Effector CD4-positive, alpha-beta T cell (primary cell): Measurements from ENCODE around the gene UBA6.
"Not testable (repeated sequence)": the region's sequence is repeated elsewhere in the genome, so short reads cannot be mapped to it uniquely, and the experiment has no call there.

Experiments used
- DNase-seq: peaks from one replicate; pipeline ENCODE4 v3.0.0-alpha.2; 2020

Gene UBA6

DNA sequence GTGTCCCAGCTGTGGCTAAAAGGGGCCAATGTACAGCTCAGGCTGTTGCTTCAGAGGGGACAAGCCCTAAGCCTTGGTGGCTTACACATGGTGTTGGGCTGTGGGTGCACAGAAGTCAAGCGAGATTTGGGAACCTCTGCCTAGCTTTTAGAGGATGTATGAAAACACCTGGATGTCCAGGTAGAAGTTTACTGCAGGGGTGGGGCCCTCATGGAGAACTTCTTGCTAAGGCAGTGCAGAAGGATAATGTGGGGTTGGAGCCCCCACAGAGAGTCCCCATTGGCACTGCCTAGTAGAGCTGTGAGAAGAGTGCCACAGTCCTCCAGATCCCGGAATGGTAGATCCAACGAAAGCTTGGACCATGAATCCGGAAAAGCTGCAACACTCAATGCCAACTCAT, 40.5 kb downstream of the UBA6 start:
- DNase-seq = no peak

DNA sequence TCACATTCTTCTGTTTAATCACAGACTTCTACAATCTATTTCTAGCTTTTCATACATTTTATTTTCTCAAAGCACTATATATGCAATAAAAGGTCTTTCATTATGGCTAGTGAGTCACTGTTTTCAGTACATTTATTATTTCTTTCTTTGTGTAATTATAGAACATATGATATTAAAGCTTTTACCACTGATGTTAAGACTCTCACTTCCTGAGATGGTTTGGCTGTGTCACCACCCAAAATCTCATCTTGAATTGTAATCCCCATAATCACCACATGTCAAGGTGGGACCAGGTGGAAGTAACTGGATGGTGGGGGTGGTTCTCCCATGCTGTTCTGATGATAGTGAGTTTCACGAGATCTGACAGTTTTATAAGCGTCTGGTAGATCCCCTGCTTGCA, 41.9 kb downstream of the UBA6 start:
- no peak for DNase-seq

DNA sequence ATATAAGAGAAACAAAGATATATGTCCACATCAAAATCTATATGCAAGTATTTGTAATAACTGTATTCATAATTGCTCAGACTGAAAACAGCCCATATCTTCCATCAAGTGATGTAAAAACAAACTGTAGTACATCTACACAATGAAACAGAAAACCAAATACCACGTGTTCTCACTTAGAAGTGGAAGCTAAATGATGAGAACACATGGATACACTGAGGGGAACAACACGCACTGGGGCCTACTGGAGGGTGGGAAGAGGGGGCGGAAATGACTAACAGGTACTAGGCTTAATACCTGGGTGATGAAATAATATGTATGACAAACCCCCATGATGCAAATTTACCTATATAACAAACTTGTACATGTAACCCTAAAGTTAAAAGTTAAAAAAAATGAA, 42.7 kb downstream of the UBA6 start:
- DNase-seq = no peak

DNA sequence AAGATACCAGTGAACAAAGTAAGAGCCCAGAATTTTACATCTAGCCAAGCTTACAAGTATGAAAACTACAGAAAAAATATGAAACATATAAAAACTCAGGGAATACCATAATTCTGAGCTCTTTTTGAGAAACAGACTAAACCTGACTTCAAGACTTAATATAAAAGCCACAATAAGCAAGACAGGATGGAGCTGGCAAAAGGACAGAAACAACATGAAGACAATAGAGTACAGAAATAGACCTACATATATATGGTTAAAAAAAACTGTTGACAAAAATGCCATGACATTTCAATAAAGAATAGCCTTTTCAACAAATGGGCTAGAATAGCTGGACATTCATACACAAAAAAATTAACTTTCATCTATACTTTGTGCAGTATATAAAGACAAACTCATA, 49.4 kb downstream of the UBA6 start:
- DNase-seq = no peak

DNA sequence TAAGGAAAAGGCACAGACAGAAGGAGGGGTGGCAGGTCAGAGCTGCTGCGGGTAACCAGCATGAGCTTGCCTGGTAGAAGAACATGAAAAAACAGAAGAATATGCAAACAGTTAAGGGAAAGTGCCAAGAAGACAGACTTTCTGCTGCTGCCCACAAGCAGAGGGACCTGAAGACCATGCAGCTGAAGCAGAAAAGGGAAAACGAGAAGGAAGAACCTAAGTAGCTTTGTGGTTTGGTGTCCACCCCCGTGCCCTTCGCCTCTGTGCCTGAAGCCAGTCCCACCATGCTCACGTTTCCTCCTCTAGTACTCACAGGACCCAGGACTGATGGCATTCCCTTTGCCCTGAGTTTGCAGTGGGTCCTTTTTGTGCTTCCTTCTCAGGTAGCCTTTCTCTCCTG, 62.8 kb downstream of the UBA6 start:
- no peak for DNase-seq

DNA sequence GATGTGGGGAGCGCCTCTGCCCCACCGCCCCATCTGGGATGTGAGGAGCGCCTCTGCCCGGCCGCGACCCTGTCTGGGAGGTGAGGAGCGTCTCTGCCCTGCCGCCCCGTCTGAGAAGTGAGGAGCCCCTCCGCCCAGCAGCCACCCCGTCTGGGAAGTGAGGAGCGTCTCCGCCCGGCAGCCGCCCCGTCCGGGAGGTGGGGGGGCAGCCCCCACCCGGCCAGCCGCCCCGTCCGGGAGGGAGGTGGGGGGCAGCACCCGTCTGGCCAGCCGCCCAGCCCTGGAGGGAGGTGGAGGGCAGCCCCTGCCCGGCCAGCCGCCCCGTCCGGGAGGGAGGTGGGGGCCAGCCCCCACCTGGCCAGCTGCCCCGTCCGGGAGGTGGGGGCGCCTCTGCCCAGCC, 64.0 kb downstream of the UBA6 start:
- not testable (repeated sequence) for DNase-seq

DNA sequence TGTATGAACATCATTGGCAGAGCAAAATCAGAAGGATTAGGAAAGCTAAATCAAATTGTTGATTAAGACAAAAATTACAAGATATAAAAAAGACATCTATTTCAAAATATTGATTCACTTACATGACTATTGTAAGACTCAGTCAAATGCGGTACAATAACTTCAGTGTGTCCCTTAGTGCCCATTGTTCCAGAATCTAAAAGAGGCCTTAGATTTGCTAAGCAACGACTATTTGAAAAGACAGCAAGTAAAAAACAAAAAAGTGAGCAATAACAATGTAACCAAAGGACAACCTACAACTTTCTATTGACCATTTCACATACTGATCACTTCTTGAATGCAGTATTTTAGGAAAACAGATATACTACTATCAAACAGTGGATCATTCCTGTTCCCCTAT, 65.6 kb downstream of the UBA6 start:
- DNase-seq = no peak

DNA sequence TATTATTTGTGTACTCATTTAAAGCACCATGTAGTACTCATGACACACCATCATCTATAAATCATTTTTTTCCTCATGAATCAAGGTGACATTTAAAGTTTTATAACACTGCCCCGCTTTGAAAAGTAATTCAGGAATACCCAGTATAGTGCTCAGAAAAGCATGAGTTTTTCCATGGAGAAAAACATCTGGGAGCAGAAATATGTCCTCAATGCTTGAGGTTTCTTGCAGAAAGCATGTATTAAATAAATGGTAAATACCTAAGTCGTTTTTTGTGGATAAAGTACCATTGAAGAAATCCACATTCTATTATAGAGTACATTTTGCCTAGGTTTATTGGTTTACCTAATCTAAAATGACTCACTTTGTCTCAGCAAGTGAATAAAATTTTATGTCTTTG, 66.2 kb downstream of the UBA6 start:
- DNase-seq = no peak

DNA sequence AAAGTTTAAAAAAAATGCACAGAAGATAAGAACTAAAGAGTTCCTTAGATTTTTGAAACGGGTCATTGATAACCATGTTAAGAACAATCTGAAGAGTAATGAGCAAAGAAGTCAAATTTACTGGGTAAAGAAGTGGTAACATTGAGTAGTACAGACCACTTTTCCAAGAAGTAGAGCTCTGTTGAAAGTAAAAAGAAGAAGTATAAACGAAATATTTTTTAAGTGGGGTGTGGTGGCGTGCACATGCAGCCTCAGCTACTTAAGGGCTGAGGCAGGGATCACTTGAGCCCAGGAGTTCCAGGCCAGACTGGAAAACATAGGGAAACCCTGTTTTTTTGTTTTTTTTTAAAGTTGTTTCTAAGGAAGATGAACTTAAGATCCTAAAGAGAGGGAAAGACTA, 68.5 kb downstream of the UBA6 start:
- no peak for DNase-seq

DNA sequence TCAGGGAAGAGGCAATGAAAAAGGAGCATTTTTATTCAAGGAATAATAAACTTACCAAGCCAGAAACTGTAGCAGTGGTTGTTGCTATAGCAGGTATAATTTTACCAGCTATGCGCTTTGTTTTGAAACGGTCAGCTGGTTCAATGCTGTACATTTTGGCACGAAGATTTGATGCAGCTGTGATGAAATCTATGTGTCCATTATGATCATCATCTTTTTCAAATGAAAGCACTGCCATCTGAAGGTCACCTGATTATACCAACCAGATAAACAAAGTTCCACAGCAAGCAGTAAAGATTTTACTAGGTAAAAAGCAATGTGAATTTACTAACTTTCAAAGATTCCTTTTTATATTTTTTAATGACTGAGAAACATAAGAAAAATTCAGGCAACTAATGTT, 76.0 kb downstream of the UBA6 start:
- no peak for DNase-seq

DNA sequence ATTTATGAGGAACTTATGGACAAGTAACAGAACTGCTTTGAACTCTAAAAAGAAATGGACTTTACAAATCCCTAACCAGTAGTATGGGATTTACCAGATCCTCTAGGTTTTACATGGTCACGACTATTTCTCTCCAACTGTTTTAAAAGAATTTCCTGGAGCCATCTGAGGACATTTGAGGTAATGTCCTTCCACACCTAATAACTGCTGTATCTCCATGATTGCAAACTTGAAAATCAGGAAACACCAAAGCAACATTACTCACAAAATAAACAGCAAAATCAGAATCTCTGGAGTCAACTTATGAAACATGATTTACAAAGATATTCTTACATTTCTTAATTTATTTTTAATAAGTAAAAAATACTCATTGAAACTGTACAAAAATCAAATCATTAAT, 84.5 kb downstream of the UBA6 start:
- no peak for DNase-seq

DNA sequence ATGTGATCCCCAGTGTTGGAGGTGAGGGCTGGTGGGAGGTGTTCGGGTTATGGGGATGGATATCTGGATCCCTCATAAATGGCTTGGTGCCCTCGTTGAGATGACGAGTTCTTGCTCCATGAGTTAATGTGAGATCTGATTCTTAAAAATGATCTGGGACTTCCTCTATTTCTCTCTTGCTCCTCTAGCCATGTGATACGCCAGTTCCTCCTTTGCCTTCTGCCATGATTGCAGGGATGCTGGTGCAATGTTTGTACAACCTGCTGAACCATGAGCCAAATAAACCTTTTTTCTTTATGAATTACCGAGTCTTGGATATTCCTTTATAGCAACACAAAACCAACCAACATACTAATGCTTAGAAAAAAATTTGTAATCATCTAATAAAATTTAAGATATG, 85.8 kb downstream of the UBA6 start:
- no peak for DNase-seq

DNA sequence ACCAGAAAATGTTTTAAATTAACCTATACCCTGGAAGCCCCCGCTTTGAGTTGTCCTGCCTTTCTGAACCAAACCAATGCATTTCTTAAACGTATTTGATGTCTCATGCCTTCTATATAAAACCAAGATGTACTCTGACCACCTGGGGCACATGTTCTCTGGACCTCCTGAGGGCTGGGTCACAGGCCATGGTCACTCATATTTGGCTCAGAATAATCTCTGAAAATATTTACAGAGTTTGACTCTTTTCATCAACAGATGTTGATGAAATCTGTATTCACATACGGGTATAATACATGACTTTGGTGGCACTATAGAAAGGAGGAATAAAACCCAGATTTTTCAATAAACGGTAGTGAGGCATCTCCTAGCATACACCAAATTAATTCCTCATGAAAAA, 86.8 kb downstream of the UBA6 start:
- no peak for DNase-seq

DNA sequence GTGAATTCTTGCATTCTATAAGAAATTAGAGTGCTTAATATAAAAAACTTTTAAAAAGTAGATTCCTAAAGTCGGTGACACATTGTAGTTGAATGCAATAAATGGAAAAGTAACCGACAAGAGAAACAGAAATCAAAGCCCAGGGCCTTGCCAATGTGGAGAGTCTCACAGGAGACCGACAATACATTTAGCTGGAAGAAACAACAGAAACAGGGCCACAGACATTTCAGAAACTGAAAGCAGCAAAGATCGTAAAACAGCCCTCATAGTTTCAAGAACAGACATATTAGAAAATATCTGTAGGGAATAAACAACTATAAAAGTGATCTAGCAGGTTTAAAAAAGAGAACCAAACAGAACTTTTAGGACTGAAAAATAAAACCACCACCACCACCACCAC, 92.9 kb downstream of the UBA6 start:
- no peak for DNase-seq

DNA sequence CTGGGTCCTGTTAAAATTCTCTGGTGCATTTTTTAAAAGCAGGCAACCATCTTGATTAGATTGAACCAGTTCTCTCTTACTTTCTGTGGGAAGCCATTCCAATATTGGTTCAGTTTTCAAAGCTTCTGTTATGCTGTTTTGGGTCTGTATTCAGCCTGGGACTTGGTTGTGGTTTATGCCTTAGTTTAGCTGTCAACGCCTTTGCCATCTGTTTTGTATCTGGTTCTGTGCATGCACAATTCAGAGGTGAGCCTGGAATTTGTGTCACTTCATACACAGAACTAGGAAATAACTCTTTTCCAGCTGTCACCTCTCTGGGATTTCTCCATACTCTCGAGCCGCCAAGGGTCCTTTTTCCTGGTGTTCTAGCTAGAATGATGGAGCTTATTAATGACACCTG, 96.2 kb downstream of the UBA6 start:
- no peak for DNase-seq

DNA sequence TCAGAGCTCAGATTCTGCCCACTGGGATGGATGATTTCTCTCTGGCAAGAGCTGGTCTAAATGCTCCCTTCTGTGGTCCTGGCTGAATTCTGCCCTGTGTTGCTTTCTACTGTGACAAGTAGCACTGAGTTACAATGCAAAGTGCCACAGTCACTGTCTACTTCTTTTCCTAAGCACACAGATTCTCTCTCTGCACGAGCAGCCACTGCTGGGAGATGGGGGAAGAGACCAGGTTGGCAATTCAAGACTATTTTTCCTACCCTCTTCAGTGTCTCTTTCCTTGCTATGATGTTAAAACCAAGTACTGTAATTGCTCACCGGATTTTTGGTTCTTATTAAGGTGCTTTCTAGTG, 97.0 kb downstream of the UBA6 start:
- DNase-seq = no peak

DNA sequence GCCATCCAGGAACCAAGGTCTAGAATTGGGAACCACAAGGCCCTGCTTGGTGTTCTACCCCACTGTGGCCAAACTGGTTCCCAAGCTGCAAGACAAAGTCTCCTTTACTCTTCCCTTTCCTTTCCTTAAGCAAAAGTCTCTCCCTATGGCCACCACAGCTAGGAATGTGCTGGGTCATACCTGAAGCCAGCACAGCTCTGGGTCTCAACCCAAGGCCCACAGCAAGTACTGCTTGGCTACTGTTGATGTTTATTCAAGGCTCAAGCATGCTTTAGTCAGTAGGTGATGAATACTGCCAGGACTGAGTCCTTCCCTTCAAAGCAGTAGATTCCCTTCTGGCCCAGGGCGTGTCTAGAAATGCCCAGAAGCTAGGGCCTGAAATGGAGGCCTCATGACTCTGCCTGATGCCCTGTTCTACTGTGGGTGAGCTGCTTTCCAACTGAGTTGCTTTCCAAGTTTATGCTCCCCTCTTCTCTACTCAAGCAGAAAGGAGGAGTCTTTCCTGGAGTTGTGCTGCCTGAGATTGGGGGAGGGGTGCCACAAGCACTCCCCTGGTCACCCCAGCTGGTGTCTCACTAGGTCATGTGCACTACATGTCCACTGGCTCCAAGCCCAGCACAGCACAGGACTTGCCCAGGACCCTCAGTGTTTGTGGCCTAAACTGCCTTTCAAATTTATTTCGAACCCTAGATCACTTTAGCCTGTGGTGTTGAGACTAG, 97.5 kb downstream of the UBA6 start:
- DNase-seq = no peak

DNA sequence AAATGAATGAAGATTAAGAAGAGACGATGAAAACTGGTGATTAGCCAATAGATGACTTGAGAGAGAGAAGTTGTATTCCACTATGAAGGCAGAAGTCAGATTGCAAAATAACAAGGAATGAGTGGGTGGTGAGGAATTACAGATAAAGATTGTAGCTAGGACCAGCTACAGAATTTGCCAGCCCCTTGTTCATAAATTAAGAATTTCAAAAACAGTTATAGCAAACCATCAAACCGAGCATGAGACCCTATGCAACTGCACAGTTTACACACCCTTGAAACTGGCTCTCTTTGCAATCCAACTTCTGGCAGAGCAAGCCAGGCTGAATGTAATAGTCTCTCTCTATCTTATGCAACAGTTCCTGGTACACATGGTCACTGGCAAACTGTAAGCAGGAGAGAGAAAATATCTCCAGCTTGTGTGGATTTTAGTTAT, 107.2 kb downstream of the UBA6 start:
- DNase-seq = no peak

DNA sequence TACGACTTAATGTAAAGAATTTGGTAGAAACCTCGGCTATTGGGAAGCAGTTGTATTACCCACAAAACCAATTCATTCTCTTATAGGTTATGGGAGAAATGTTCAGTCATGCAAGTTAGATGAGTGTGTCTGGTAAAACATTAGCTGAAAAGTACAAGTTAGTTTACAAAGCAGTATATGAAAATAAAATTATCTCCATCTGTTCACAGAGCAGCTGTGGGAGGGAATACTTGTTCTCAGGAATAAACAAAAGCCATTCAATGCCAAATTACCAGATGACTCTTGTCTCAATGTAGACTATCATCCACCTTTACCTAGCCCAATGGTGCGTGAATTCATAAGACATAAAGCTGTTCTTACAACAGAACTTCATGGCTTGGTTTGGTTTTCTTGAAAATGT, 113.8 kb downstream of the UBA6 start:
- DNase-seq = no peak

DNA sequence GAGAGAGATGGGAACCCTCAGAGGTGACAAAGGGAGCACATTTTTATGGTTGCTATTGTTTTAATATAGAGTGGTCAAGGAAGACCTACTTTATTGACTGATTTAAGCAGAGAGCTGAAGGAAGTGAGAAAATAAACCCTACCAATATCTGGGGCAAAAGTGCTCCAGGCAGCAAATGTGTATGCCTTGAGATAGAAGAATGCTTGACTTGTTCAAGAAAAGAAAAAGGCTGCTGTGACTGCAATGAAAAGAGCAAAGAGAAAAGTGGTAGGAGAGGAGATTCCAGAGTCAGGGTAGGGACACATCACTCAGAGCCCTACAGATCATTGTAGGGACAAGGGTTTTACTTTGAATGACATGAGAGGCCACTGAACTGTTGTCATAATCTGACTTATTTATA, 116.5 kb downstream of the UBA6 start:
- DNase-seq = no peak

DNA sequence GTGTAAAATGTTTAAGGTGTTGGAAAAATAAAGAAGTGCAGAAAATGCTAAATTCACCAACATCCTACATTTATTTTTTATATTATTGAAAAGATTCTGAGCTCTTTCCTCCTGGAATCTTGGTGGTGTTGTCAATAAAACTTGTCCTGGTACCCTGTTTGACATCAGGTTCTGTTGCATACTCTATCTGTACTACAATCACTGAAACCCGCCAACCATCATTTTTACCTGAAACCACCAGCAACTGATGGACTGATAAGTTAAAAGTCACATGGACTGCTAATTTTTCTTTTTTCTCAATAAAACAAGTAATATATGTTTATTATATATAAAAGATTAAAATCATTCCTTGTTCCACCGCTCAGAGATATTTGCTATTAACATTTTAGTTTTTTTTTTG, 119.0 kb downstream of the UBA6 start:
- DNase-seq = no peak

DNA sequence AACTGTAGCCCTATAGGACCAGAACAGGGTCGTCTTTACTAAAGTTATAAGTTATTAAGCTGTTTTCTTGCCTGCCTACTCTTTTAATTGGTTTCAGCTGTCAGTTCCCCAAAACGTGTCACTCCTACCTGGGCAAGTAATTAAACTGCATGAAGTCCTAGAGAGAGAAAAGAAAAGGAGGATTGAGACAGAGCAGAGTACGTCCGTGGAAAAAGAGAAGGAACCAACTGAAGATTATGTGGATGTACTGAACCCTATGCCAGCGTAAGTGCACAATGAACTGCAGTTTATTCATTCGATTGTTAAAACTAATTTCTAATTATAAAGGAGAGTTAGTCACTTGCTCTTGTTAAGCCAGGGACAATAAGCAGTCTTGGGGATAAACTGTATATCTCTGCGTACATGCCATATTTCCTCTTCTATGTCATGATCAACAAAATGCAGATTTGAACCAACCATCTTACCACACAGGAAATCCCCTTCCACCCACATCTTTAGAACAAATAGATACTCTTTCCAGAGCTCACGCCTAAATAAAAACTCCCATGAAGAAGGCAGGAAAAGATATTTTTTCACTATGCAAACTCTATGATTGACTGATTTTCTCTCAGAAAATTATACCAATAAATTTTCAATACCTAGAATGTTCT, 119.6 kb downstream of the UBA6 start:
- DNase-seq = no peak

DNA sequence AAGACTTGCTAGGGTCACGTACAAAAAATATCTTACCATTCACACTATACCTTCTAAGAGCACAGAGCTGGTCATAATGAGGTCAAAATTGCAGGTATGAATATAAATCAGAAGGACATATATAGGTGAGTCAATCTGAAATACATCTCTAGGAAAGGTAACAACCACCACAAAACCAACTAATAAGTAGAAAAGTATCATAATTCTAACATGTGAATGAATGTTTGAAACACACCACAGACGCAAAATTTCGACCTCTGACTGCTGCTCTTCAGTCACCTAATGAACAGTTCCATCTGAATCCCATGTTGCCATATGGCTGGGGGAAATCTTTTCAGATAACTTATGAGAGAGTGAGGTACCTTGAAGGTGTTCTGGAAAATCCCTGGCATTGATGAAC, 120.4 kb downstream of the UBA6 start:
- DNase-seq = no peak

DNA sequence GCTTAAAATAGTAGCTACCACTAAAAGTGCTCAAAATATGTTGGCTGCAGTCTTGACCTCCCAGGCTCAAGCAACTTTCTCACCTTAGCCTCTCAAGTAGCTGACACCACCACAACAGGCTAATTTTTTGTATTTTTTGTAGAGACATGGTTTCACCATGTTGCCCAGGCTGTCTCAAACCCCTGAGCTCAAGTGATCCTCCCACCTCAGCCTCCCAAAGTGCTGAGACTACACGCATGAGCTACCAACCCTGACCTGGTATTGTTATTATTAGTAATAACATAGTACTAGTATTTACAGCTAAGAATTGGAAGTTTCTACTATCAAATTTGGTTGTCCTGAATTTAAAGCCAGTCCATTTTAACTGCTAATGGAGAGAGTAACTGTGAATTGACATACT, 124.4 kb downstream of the UBA6 start:
- no peak for DNase-seq

DNA sequence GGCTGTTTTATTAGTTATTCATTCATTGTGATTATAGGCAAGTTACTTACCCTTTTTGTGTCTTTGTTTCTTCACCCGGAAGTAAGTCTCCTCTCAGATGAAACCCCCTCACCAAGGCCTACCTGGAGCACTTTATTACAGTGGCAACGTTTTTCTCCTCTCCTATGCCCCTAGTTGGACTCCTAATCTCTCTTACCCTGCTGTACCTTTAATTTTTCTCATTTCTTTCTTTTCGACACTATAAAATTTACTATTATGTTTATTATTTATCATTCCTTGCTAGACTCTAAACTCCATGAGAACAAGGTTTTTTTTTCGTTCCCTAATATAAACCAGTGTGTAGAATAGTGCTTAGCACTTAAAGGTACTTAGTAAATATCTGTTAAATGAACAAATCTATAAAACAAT, 124.9 kb downstream of the UBA6 start:
- no peak for DNase-seq
